Brain microvascular endothelial cell (primary cell): ENCODE measurements around the gene CSRNP3.

ENCODE experiments used
- DNase-seq: peaks from one replicate; pipeline ENCODE4 v3.0.0-alpha.2; 2020
- H3K27ac ChIP-seq: fragments of 250-450 bp; sonication (Bioruptor Pico); 2 replicates; pipeline ENCODE4 v1.5.1; 2020; ENCODE audit warnings: mild to moderate bottlenecking, moderate library complexity
- H3K27me3 ChIP-seq: fragments of 250-450 bp; sonication (Bioruptor Pico); replicated peaks from 2 replicates; pipeline ENCODE4 v1.5.1; 2020; ENCODE audit warnings: mild to moderate bottlenecking
- H3K36me3 ChIP-seq: fragments of 250-450 bp; sonication (Bioruptor Pico); replicated peaks from 2 replicates; pipeline ENCODE4 v1.5.1; 2020; ENCODE audit warnings: mild to moderate bottlenecking
- H3K4me3 ChIP-seq: 2 replicates; pipeline ENCODE4 v1.5.1; 2011; ENCODE audit warnings: low read depth, mild to moderate bottlenecking, control low read depth, low read length, moderate library complexity
- CTCF ChIP-seq: IDR thresholded peaks from 2 replicates; pipeline ENCODE4 v1.5.1; 2011; ENCODE audit warnings: low read depth, mild to moderate bottlenecking, moderate library complexity, low read length, control low read depth, inconsistent platforms; ENCODE audit errors: missing control alignments
- in situ Hi-C: cut with HindIII; loops from 2 replicates; pipeline ENCODE4 v1.10.0; 2017; ENCODE audit warnings: low sequenced_read_pairs, low pct_ligation_motif_present

CSRNP3 gene

DNA sequence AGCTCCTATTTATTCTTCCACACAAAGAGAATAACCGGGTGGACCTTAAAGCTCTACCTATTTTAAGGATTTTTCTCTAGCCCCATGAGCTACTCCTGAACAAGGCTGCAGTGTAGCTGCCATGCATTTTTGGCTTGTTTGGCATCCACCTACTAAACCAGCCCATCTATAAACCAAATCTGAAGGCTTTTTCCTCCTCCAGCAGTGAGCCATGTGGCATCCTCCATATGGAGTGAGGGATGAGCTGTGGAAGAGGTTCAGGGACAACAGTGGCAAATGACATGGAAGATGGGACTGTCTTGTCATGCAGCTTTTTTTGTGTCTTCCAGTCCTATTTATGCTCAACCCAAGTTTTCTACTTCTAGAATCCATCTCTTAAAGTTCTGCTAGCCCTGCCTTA, 224.3 kb downstream of the CSRNP3 start:
- in situ Hi-C loops, result no loop called here
- Histone ChIP-seq H3K36me3 (no peaks in the 10 kb centered on the region), H3K27ac (no peak overlapping the region), H3K27me3 (no peaks in the 10 kb centered on the region), H3K4me3 (no peak overlapping the region)
- DNase-seq, result no peak
- TF ChIP-seq CTCF, result no peak

GRCh38 chr2:165697748-165698443, 228.4 kb downstream of the CSRNP3 start:
- Histone ChIP-seq H3K27ac (no peak overlapping the region), H3K36me3 (no peaks in the 10 kb centered on the region), H3K27me3 (no peaks in the 10 kb centered on the region), H3K4me3 (no peak overlapping the region)
- in situ Hi-C loops, result no loop called here
- no peak for TF ChIP-seq CTCF
- no peak for DNase-seq

GRCh38 chr2:165698444-165698884, 229.0 kb downstream of the CSRNP3 start:
- TF ChIP-seq CTCF, result peak; percentile 76
- no peak overlapping the region for H3K4me3 ChIP-seq
- peak; percentile 62 for DNase-seq
- in situ Hi-C loops, result no loop called here
- no peaks in the 10 kb centered on the region for H3K27me3 ChIP-seq
- no peaks in the 10 kb centered on the region for H3K36me3 ChIP-seq
- no peak overlapping the region for H3K27ac ChIP-seq

DNA sequence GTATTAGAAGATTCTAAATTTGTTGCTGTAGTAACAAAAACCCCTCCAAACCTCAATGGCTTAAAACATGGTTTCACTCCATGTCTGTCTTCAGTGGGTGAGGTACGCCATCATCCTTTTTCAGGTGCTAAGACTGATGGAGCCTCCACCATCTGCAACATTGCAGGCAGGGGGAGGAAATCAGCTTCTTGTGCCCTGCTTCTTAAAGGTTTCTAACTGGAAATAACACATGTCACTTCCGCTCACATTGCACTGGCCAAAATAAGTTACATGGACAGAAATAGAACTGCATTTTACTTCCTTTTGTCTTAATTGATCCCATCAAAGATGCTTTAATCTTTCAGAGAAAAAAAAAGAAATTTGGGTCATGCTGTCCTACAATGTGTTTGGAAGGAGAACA, 230.4 kb downstream of the CSRNP3 start:
- in situ Hi-C loops, result no loop called here
- no peak for DNase-seq
- no peak for TF ChIP-seq CTCF
- Histone ChIP-seq H3K27ac (no peak overlapping the region), H3K36me3 (no peaks in the 10 kb centered on the region), H3K4me3 (no peak overlapping the region), H3K27me3 (no peaks in the 10 kb centered on the region)

- Histone ChIP-seq H3K27me3 (no peaks in the 10 kb centered on the region), H3K36me3 (no peaks in the 10 kb centered on the region), H3K27ac (no peak overlapping the region), H3K4me3 (no peak overlapping the region)
- in situ Hi-C loops, result no loop called here
- no peak for DNase-seq
- TF ChIP-seq CTCF, result no peak
These were observed 231.0 kb downstream of the CSRNP3 start for GRCh38 chr2:165700531-165700930.

DNA sequence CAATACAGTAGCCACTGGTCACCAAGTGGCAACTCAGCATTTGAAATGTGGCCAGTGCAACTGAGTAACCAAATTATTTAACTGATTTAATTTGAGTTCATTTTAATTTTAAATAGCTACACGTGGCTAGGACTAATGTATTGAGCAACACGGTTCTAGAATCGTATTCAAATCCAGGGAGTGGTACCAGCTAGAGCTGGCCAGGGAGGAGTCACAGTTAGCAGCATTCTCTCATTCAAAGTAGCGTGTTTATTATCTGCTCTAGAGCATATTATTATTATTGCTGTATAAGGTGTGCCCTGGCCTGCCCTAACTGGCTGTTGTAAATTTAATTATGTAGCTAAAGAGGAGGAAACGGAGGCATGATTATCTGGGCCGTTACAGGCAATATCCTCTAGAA, 231.6 kb downstream of the CSRNP3 start:
- H3K27ac ChIP-seq, result no peak overlapping the region
- DNase-seq, result no peak
- no peak for TF ChIP-seq CTCF
- H3K4me3 ChIP-seq, result no peak overlapping the region
- H3K36me3 ChIP-seq, result no peaks in the 10 kb centered on the region
- in situ Hi-C loops, result no loop called here
- no peaks in the 10 kb centered on the region for H3K27me3 ChIP-seq
